Measurements from ENCODE around the gene RNU2-63P. TPM values are rescaled to one million over a fixed set of nuclear protein-coding genes. Genes with fewer than 3 reads are reported as not detected.
"Not testable (repeated sequence)": the region's sequence is repeated elsewhere in the genome, so short reads cannot be mapped to it uniquely, and the experiment has no call there.

Gene RNU2-63P
- total and polyA plus RNA-seq, 10 donors, result 3.5 to 11.6 (median 7.0) TPM; not detected in 6

DNA sequence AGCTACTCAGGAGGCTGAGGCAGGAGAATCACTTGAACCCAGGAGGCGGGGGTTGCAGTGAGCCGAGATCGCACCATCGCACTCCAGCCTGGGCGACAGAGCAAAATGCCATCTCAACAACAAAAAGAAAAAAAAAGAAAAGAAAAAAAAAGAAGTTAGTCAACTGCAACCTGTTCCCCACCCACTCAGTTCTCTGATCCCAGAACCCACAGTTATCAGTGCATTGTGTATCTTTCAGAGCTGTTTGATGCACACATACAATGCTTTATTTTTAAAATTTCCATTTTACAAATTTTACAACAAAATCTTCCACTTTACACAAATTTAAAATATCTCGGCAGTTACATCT, 14.0 kb downstream of the RNU2-63P start:
- WGBS, 5 donors, result 78 to 90% (median 88%) methylated on average over 6 of the region's 6 CpGs
- Histone ChIP-seq H3K27me3 (replicated peaks in 1 of 7) (peaks cover 0 to 8% (median 0%) of the 10 kb centered on the region in 7 donors), H3K27ac (no peak overlapping the region), H3K4me1 (peaks cover 4 to 23% (median 9%) of the 10 kb centered on the region in 6 donors), H3K36me3 (no peaks in the 10 kb centered on the region), H3K4me3 (no peak overlapping the region), H3K9me3 (no peaks in the 10 kb centered on the region)
- TF ChIP-seq POLR2A (IDR thresholded peaks at IDR 0.05) (no peak), POLR2AphosphoS5 (IDR thresholded peaks at IDR 0.05) (no peak)
- TF ChIP-seq, protein P1, sequence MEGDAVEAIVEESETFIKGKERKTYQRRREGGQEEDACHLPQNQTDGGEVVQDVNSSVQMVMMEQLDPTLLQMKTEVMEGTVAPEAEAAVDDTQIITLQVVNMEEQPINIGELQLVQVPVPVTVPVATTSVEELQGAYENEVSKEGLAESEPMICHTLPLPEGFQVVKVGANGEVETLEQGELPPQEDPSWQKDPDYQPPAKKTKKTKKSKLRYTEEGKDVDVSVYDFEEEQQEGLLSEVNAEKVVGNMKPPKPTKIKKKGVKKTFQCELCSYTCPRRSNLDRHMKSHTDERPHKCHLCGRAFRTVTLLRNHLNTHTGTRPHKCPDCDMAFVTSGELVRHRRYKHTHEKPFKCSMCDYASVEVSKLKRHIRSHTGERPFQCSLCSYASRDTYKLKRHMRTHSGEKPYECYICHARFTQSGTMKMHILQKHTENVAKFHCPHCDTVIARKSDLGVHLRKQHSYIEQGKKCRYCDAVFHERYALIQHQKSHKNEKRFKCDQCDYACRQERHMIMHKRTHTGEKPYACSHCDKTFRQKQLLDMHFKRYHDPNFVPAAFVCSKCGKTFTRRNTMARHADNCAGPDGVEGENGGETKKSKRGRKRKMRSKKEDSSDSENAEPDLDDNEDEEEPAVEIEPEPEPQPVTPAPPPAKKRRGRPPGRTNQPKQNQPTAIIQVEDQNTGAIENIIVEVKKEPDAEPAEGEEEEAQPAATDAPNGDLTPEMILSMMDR (IDR thresholded peaks at IDR 0.05 in 8 of 11, conservative IDR thresholded peaks at IDR 0.05 in 3 of 11), result no peak
- DNase-seq, result no peak
- intact Hi-C loops (cut with DNase I; ENCODE audit: low total_unique reads), result no loop called here

DNA sequence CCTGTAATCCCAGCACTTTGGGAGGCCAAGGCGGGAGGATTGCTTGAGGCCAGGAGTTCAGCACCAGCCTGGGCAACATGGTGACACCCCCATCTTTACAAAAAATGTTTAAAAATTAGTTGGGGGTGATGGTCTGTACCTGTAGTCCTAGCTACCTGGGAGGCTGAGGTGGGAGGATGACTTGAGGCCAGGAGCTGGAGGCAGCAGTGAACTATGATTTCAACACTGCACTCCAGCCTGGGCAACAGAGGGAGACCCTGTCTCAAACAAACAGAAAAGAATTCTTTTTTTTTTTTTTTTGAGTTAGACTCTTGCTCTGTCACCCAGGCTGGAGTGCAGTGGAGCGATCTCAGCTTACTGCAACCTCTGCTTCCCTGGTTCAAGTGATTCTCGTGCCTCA, 15.9 kb downstream of the RNU2-63P start:
- peaks cover 4 to 41% (median 11%) of the 10 kb centered on the region in 6 donors for H3K4me1 ChIP-seq
- H3K4me3 ChIP-seq; H3K27me3 ChIP-seq (replicated peaks in 1 of 7); DNase-seq; H3K27ac ChIP-seq; intact Hi-C loops (cut with DNase I; ENCODE audit: low total_unique reads); H3K9me3 ChIP-seq; H3K36me3 ChIP-seq: not testable (repeated sequence)
- whole genome bisulfite sequencing, 5 donors, result 56 to 63% (median 58%) methylated on average over 3 of the region's 3 CpGs

DNA sequence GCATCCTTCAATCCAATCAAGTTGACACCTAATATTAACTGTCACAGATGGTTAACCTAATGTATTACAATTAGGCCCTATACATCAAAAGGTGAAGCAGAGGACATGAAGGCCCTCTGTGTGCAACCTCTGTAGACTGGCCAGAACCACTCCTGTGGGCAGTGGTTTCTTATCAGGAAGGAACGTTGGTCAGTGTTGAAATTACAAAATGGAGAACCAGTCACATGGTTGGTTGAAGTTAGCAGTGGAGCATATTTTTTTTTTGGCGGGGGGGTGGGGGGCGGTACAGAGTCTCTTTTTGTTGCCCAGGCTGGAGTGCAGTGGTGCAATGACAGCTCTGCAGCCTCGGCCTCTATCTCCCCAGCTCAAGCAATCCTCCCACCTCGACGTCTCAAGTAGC, 19.8 kb downstream of the RNU2-63P start:
- no peak for DNase-seq
- Histone ChIP-seq H3K27ac (peak overlapping the region in 3 of 8 donors; percentile 48 to 75 (median 52)), H3K9me3 (no peaks in the 10 kb centered on the region), H3K4me1 (peaks cover 0 to 25% (median 3%) of the 10 kb centered on the region in 6 donors), H3K4me3 (no peak overlapping the region), H3K27me3 (replicated peaks in 1 of 7) (no peaks in the 10 kb centered on the region), H3K36me3 (no peaks in the 10 kb centered on the region)
- intact Hi-C loops (cut with DNase I; ENCODE audit: low total_unique reads), result no loop called here
- TF ChIP-seq POLR2AphosphoS5 (IDR thresholded peaks at IDR 0.05) (no peak), POLR2A (IDR thresholded peaks at IDR 0.05) (no peak)
- TF ChIP-seq, protein P1 (IDR thresholded peaks at IDR 0.05 in 8 of 11, conservative IDR thresholded peaks at IDR 0.05 in 3 of 11), result no peak
- 54 to 86% (median 73%) methylated on average over 6 of the region's 6 CpGs for WGBS, 5 donors

DNA sequence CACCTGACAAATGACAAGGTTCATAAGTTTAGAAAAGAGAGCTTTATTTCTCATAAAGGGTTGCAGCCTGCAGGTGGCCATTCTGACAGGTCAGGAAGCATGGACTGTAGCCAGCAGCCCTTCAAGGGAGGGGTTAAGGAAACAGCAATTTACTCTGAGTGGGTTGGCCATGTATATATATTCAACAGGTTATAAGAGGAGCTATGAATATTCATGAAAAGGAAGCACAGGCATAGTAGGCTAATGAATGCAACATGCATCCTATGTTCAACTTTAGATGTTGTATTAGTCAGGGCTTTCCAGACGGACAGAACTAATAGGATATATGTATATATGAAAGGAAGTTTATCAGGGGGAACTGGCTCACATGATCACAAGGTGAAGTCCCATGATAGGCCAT, 20.6 kb downstream of the RNU2-63P start:
- no peak for DNase-seq
- peak overlapping the region in 3 of 8 donors; percentile 48 to 75 (median 52) for H3K27ac ChIP-seq
- TF ChIP-seq POLR2A (IDR thresholded peaks at IDR 0.05) (no peak), POLR2AphosphoS5 (IDR thresholded peaks at IDR 0.05) (no peak)
- TF ChIP-seq, protein P1 (IDR thresholded peaks at IDR 0.05 in 8 of 11, conservative IDR thresholded peaks at IDR 0.05 in 3 of 11), result no peak
- H3K9me3 ChIP-seq, result no peaks in the 10 kb centered on the region
- H3K27me3 ChIP-seq (replicated peaks in 1 of 7), result no peaks in the 10 kb centered on the region
- H3K4me3 ChIP-seq, result no peak overlapping the region
- peaks cover 0 to 21% (median 0%) of the 10 kb centered on the region in 6 donors for H3K4me1 ChIP-seq
- intact Hi-C loops (cut with DNase I; ENCODE audit: low total_unique reads), result no loop called here
- no peaks in the 10 kb centered on the region for H3K36me3 ChIP-seq
- WGBS, 5 donors, result 34 to 61% (median 44%) methylated on average over 1 of the region's 1 CpG

- H3K27ac ChIP-seq; H3K4me3 ChIP-seq; H3K36me3 ChIP-seq; H3K27me3 ChIP-seq (replicated peaks in 1 of 7); DNase-seq; intact Hi-C loops (cut with DNase I; ENCODE audit: low total_unique reads); H3K9me3 ChIP-seq: not testable (repeated sequence)
- peaks cover 0 to 21% (median 0%) of the 10 kb centered on the region in 6 donors for H3K4me1 ChIP-seq
- 60 to 67% (median 61%) methylated on average over 7 of the region's 7 CpGs for WGBS, 5 donors
Measured at GRCh38 chr2:87994304-87994850, 22.0 kb downstream of the RNU2-63P start.

DNA sequence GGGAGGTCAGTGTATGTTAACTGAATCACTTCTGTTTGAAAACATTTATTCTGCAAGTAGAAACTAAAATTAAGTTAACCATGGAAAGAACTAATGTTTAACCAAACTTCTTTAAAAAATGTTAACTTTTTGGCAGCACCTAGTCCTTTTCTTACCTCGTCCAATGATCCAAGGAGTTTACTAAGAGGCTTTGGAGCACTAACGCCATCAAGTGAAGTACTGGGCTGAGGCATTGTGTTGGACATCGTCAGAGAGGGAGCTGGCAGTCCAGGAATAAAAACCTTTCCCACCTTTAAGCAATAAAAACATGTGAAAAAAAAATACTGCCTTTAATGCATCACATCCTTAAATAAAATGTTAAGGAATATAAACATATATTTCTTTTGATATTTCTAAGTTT, 23.8 kb downstream of the RNU2-63P start:
- H3K27me3 ChIP-seq (replicated peaks in 1 of 7); H3K9me3 ChIP-seq; H3K27ac ChIP-seq; intact Hi-C loops (cut with DNase I; ENCODE audit: low total_unique reads); DNase-seq; H3K36me3 ChIP-seq; H3K4me3 ChIP-seq: not testable (repeated sequence)
- H3K4me1 ChIP-seq, result peaks cover 0 to 21% (median 0%) of the 10 kb centered on the region in 6 donors
- 40 to 73% (median 52%) methylated on average over 1 to 2 of the region's 3 CpGs; no CpG with 5 or more reads in 1 of the 5 donors for WGBS, 5 donors

- H3K36me3 ChIP-seq; H3K27ac ChIP-seq; H3K9me3 ChIP-seq; DNase-seq; H3K4me1 ChIP-seq; H3K27me3 ChIP-seq (replicated peaks in 1 of 7); H3K4me3 ChIP-seq; intact Hi-C loops (cut with DNase I; ENCODE audit: low total_unique reads): not testable (repeated sequence)
- no CpG with 5 or more reads among the region's 1 CpG for WGBS, 5 donors
Measured at GRCh38 chr2:87987473-87987872, 28.9 kb downstream of the RNU2-63P start.

GRCh38 chr2:87985902-87986301, 30.4 kb downstream of the RNU2-63P start:
- H3K4me3 ChIP-seq; H3K27ac ChIP-seq; H3K36me3 ChIP-seq; H3K4me1 ChIP-seq; H3K27me3 ChIP-seq (replicated peaks in 1 of 7); H3K9me3 ChIP-seq; DNase-seq; intact Hi-C loops (cut with DNase I; ENCODE audit: low total_unique reads): not testable (repeated sequence)
- 63 to 69% (median 66%) methylated on average over 5 of the region's 5 CpGs; no CpG with 5 or more reads in 1 of the 5 donors for WGBS, 5 donors
